Ovary (tissue), 3 donors: Measurements from ENCODE around the gene SLC25A47.

Source experiments
- CTCF ChIP-seq, 3 donors: fragments of 450-650 bp in 2 of 3; fragments of 200-600 bp in 1 of 3; IDR thresholded peaks; one replicate each; pipeline versions ENCODE4 v1.5.1 to v1.8.0; 2016 to 2022; ENCODE audit warnings: antibody characterized with exemption in 3 of 3, mild to moderate bottlenecking in 1 of 3
- EP300 ChIP-seq: sonication (generic); formaldehyde crosslinking; IDR thresholded peaks from one replicate; pipeline ENCODE4 v1.6.1; 2017; ENCODE audit warnings: antibody characterized with exemption
- POLR2A ChIP-seq: fragments of 450-650 bp; IDR thresholded peaks from one replicate; pipeline ENCODE4 v1.6.1; 2017; ENCODE audit warnings: antibody characterized with exemption, mild to moderate bottlenecking, moderate library complexity
- donor health status: DM: no; HTN: no; CAD: no.

- TF ChIP-seq POLR2A, result no peak
- no peak for TF ChIP-seq CTCF (IDR thresholded peaks at IDR 0.05)
- no peak for TF ChIP-seq EP300
These were observed 20.0 kb upstream of the SLC25A47 start for GRCh38 chr14:100303179-100303578.
